K562 (cell line): ENCODE data around the gene STOM. TPM values are rescaled to one million over a fixed set of nuclear protein-coding genes. Genes with fewer than 3 reads are reported as not detected.

ENCODE experiments used
- ATAC-seq: fragments of 200-7000 bp; cut with Tn5 transposase; 3 replicates; pipeline ENCODE4 v1.9.1; 2020; ENCODE audit warnings: moderate library complexity
- BruUV-seq: library from RNA; stranded (reverse); fragments of 400-500 nt; replicated peaks from 2 replicates; lab custom pipeline; 2021; lab: Mats Ljungman, UMichigan
- CTCF ChIA-PET: fragments of 300-600 bp; formaldehyde crosslinking; extraction: SDS; loops from one replicate; lab custom pipeline; 2021; ENCODE audit warnings: low intra/inter-chr PET ratio; lab: Yijun Ruan, JAX
- POLR2A ChIA-PET: fragments of 300-600, 350-650 bp; sonication (Branson Sonifier 250); formaldehyde crosslinking; extraction: SDS; loops from one replicate; lab custom pipeline; 2021; ENCODE audit warnings: antibody characterized with exemption, inconsistent platforms; lab: Yijun Ruan, JAX
- DNase-seq, 4 experiments: peaks; one replicate each; pipeline versions ENCODE4 v3.0.0 to v3.0.0-alpha.2; 2011 to 2018; ENCODE audit warnings: low spot score in 3 of 4, mixed read lengths in 3 of 4; ENCODE audit errors: extremely low read depth in 1 of 4
- FAIRE-seq: peaks from 2 replicates; lab custom pipeline; 2011; peaks lifted over from hg19 to GRCh38; lab: Jason Lieb, UNC
- H2AFZ ChIP-seq: 2 replicates; pipeline ENCODE4 v1.6.0; 2011; ENCODE audit warnings: low read depth, low read length, control low read depth, inconsistent platforms
- H3K27ac ChIP-seq: fragments of 200-600 bp; 3 replicates; pipeline ENCODE4 v1.8.0; 2011; ENCODE audit warnings: low read depth, mild to moderate bottlenecking, control low read depth, inconsistent platforms, low read length, moderate library complexity, mixed read lengths; ENCODE audit errors: extremely low read depth
- H3K27me3 ChIP-seq, 2 experiments: fragments of 300-600 bp in 1 of 2; 2 replicates in 1 of 2; 3 replicates in 1 of 2; pipeline versions ENCODE4 v1.6.0 to v1.8.0; 2011; ENCODE audit warnings: inconsistent platforms in 2 of 2, low read length in 2 of 2, mild to moderate bottlenecking in 1 of 2, mixed read lengths in 1 of 2, moderate library complexity in 1 of 2; ENCODE audit not compliant: control insufficient read depth in 2 of 2, insufficient read depth in 2 of 2
- H3K36me3 ChIP-seq: fragments of 300-600 bp; 3 replicates; pipeline ENCODE4 v1.8.0; 2011; ENCODE audit warnings: mild to moderate bottlenecking, low read length, inconsistent platforms; ENCODE audit not compliant: control insufficient read depth, insufficient read depth
- H3K4me1 ChIP-seq, 2 experiments: fragments of 200-600 bp in 1 of 2; replicated peaks in 1 of 2; 2 replicates in 1 of 2; 3 replicates in 1 of 2; pipeline versions ENCODE4 v1.5.1 to v1.8.0; 2011; ENCODE audit warnings: inconsistent platforms in 2 of 2, low read length in 2 of 2, mild to moderate bottlenecking in 1 of 2, mixed read lengths in 1 of 2, moderate library complexity in 1 of 2; ENCODE audit not compliant: control insufficient read depth in 2 of 2, insufficient read depth in 2 of 2
- H3K4me2 ChIP-seq: 2 replicates; pipeline ENCODE4 v1.6.1; 2011; ENCODE audit warnings: low read length, control low read depth, inconsistent platforms, mixed read lengths; ENCODE audit not compliant: insufficient read depth
- H3K4me3 ChIP-seq: fragments of 200-600 bp; sonication (generic), shearing (Covaris generic); 2 replicates; pipeline ENCODE4 v1.5.1; 2016; ENCODE audit warnings: control low read depth, inconsistent platforms
- H3K79me2 ChIP-seq: fragments of 200-600 bp; 3 replicates; pipeline ENCODE4 v1.8.0; 2011; ENCODE audit warnings: low read length, inconsistent platforms; ENCODE audit not compliant: control insufficient read depth, insufficient read depth
- H3K9ac ChIP-seq, 2 experiments: 2 replicates each; pipeline versions ENCODE4 v1.6.0 to v1.6.1; 2011; ENCODE audit warnings: low read depth in 2 of 2, low read length in 2 of 2, control low read depth in 1 of 2, inconsistent platforms in 1 of 2, mild to moderate bottlenecking in 1 of 2, mixed read lengths in 1 of 2; ENCODE audit not compliant: insufficient read depth in 1 of 2
- H3K9me1 ChIP-seq: one replicate; pipeline ENCODE4 v1.6.0; 2011; ENCODE audit warnings: inconsistent platforms, mild to moderate bottlenecking, low read length, moderate library complexity; ENCODE audit not compliant: control insufficient read depth, insufficient read depth
- H3K9me3 ChIP-seq: replicated peaks from 2 replicates; pipeline ENCODE4 v1.5.1; 2011; ENCODE audit warnings: low read depth, low read length, inconsistent platforms; ENCODE audit not compliant: control insufficient read depth, insufficient read depth
- H4K20me1 ChIP-seq: replicated peaks from 2 replicates; pipeline ENCODE4 v1.6.1; 2011; ENCODE audit warnings: low read length, inconsistent platforms, mixed read lengths; ENCODE audit not compliant: control insufficient read depth, insufficient read depth
- CREB3 ChIP-seq: fragments of 450-650 bp; conservative IDR thresholded peaks from 2 replicates; pipeline ENCODE4 v1.6.1; 2016; ENCODE audit warnings: missing genetic modification characterization, low read depth, mild to moderate bottlenecking, missing compliant biosample characterization, moderate library complexity
- FIP1L1 ChIP-seq: fragments of 200-400 bp; formaldehyde crosslinking; IDR thresholded peaks from 2 replicates; pipeline ENCODE4 v1.6.1; 2018; ENCODE audit warnings: mild to moderate bottlenecking, low read depth, low read length; ENCODE audit not compliant: poor library complexity, severe bottlenecking
- FOS ChIP-seq: IDR thresholded peaks from 3 replicates; pipeline ENCODE4 v1.6.1; 2011; ENCODE audit not compliant: insufficient read length; ENCODE audit errors: extremely low read depth
- FOXJ2 ChIP-seq: fragments of 200-800 bp; sonication (Bioruptor generic); IDR thresholded peaks from 2 replicates; pipeline ENCODE4 v1.6.1; 2016; ENCODE audit warnings: missing genetic modification characterization, missing compliant biosample characterization
- HBP1 ChIP-seq: fragments of 450-650 bp; formaldehyde crosslinking; IDR thresholded peaks from 2 replicates; pipeline ENCODE4 v1.4.0; 2022; ENCODE audit warnings: missing genetic modification characterization
- HNRNPH1 ChIP-seq: fragments of 200-400 bp; formaldehyde crosslinking; optimal IDR thresholded peaks from 2 replicates; pipeline ENCODE3; 2017; ENCODE audit warnings: low read depth, mild to moderate bottlenecking, low read length, moderate library complexity
- HNRNPUL1 ChIP-seq: fragments of 200-400 bp; formaldehyde crosslinking; IDR thresholded peaks from 2 replicates; pipeline ENCODE4 v1.6.1; 2017; ENCODE audit warnings: low read length
- IRF1 ChIP-seq: sonication (generic); formaldehyde crosslinking; IDR thresholded peaks from 2 replicates; pipeline ENCODE4 v1.8.0; 2022; ENCODE audit warnings: missing genetic modification reagents, mild to moderate bottlenecking, borderline replicate concordance
- PPARD ChIP-seq: fragments of 250-450 bp; sonication (Bioruptor Pico); IDR thresholded peaks from 2 replicates; pipeline ENCODE4 v1.8.0; 2022; ENCODE audit warnings: inconsistent platforms, mild to moderate bottlenecking, moderate library complexity
- RBM39 ChIP-seq: fragments of 200-400 bp; formaldehyde crosslinking; optimal IDR thresholded peaks from 2 replicates; pipeline ENCODE3; 2018; ENCODE audit warnings: low read depth, low read length
- SMARCA4 ChIP-seq: fragments of 450-650 bp; IDR thresholded peaks from 2 replicates; pipeline ENCODE4 v1.6.1; 2016
- SREBF1 ChIP-seq: fragments of 150-350 bp; IDR thresholded peaks from 2 replicates; pipeline ENCODE4 v1.6.1; 2014; ENCODE audit warnings: antibody characterized with exemption, low read depth, low read length, borderline replicate concordance
- ZNF3 ChIP-seq: fragments of 250-450 bp; sonication (Bioruptor Pico); IDR thresholded peaks from 2 replicates; pipeline ENCODE4 v1.5.0; 2021; ENCODE audit warnings: mild to moderate bottlenecking, moderate library complexity
- WGBS: fragments of 100-300 bp; shearing (Covaris generic); methylation state at CpG from one replicate; pipeline ENCODE4 v1.1.6; 2016; ENCODE audit warnings: low coverage, mixed read lengths; ENCODE audit not compliant: insufficient coverage; ENCODE audit errors: missing lambda C conversion rate; 5-methylcytosine and 5-hydroxymethylcytosine counted together
- in situ Hi-C: fragments of 300-500 bp; cut with MboI; formaldehyde crosslinking; loops from 4 replicates; pipeline ENCODE4 v1.15.0; 2018; ENCODE audit warnings: inconsistent platforms, mixed read lengths
- intact Hi-C: fragments of 100-400 bp; cut with micrococcal nuclease; formaldehyde crosslinking; loops from 2 replicates; pipeline ENCODE4 v1.14.2; 2022
- polyA plus RNA-seq, 8 experiments: library from polyadenylated mRNA; depleted of rRNA in 4 of 8; stranded (reverse) in 5 of 8; unstranded in 3 of 8; fragments of >200 nt; fragmentation: Nextera tagmentation in 2 of 8; fragmentation: Illumina TruSeq in 1 of 8; extraction: Ambion mirVana in 2 of 8; extraction: Trizol in 1 of 8; gene quantifications; 2 replicates each; pipeline versions ENCODE4 v1.2.1 to v1.2.3, GENCODE V29; 2011 to 2014; ENCODE audit warnings: inconsistent platforms in 1 of 8, missing spikeins in 1 of 8
- total RNA-seq, 7 experiments: library from RNA; depleted of rRNA in 6 of 7; stranded (reverse); fragments of >200 nt in 6 of 7; fragmentation: Illumina TruSeq in 2 of 7; extraction: Trizol in 2 of 7; gene quantifications; 2 replicates each; pipeline versions ENCODE4 v1.2.1 to v1.2.3, GENCODE V29; 2011 to 2021; ENCODE audit warnings: low replicate concordance in 1 of 7

The STOM gene
- total and polyA plus RNA-seq, 9 of the 15 experiments (the other 6 are each of a cell fraction or from before 2014, with no cell fraction given): 23.2 to 140 (median 43.9) TPM

- Histone ChIP-seq H3K9ac (no peak overlapping the region), H3K4me3 (no peak overlapping the region), H3K27me3 (no peaks in the 10 kb centered on the region)
- 51% methylated on average over 10 of the region's 11 CpGs for WGBS
- no TSS peak for BruUV-seq
- FAIRE-seq (no peak), ATAC-seq (no peak)
- CTCF ChIA-PET: interaction anchor here (0.9 kb wide), 1 partner anchor 83 kb away, joined by 4 read pairs; no protein-coding TSS in a partner anchor
- TF ChIP-seq CREB3 (tag) (no peak), PPARD (CRISPR knock-in tag) (no peak), ZNF3 (CRISPR knock-in tag) (no peak), HNRNPUL1 (no peak), FOS (no peak), IRF1 (CRISPR knock-in tag) (no peak), SREBF1 (no peak), HNRNPH1 (no peak), HBP1 (CRISPR knock-in tag) (no peak), FOXJ2 (no peak), FIP1L1 (no peak), RBM39 (no peak), SMARCA4 (no peak)
- TF ChIP-seq, all 486 proteins: peak for 0
- POLR2A ChIA-PET: interaction anchor here (1.2 kb wide), 1 partner anchor 54 kb away, joined by 3 read pairs; no protein-coding TSS in a partner anchor
- in situ Hi-C loops: loop anchor here (5.0 kb wide), 2 partner anchors 80 to 100 kb away; no protein-coding TSS in a partner anchor
- Histone ChIP-seq H4K20me1 (no peaks in the 10 kb centered on the region), H3K27ac (no peak overlapping the region), H2AFZ (no peak overlapping the region), H3K4me1 (peaks cover 0 to 13% of the 10 kb centered on the region in 2 experiments; a peak in 2 of 5 replicates), H3K79me2 (no peaks in the 10 kb centered on the region), H3K9me1 (no peaks in the 10 kb centered on the region), H3K9me3 (no peaks in the 10 kb centered on the region), H3K4me2 (no peak overlapping the region), H3K36me3 (no peaks in the 10 kb centered on the region)
- no peak for DNase-seq
- intact Hi-C loops: no loop called here
Measured at GRCh38 chr9:121316852-121317373, 53.1 kb downstream of the STOM start.
